ENCODE measurements around the gene RABL2B.

DNA sequence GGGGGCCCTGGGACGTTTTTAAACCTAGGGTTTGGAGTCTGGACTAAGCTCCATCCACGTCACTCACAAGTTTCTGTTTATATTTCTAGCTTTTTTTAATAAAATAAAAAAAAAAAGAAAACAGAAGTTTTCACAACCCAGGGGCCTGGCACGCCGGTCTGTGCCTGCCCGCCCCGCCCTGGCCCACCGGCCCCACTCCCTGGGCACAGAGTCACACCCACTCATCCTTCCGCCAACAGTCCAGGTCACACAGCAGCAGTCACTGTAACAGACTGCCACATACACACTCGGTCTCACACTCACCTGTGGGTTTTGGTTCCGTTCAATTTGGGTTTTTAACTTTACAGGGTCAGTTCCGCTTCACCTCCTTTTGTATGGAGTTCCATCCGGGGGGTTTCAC, 50.8 kb downstream of the RABL2B start:
- TF ChIP-seq EZH2phosphoT487 (IDR thresholded peaks at IDR 0.05; ENCODE audit: borderline replicate concordance) = no peak
- TF ChIP-seq, protein P1, sequence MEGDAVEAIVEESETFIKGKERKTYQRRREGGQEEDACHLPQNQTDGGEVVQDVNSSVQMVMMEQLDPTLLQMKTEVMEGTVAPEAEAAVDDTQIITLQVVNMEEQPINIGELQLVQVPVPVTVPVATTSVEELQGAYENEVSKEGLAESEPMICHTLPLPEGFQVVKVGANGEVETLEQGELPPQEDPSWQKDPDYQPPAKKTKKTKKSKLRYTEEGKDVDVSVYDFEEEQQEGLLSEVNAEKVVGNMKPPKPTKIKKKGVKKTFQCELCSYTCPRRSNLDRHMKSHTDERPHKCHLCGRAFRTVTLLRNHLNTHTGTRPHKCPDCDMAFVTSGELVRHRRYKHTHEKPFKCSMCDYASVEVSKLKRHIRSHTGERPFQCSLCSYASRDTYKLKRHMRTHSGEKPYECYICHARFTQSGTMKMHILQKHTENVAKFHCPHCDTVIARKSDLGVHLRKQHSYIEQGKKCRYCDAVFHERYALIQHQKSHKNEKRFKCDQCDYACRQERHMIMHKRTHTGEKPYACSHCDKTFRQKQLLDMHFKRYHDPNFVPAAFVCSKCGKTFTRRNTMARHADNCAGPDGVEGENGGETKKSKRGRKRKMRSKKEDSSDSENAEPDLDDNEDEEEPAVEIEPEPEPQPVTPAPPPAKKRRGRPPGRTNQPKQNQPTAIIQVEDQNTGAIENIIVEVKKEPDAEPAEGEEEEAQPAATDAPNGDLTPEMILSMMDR (conservative IDR thresholded peaks at IDR 0.05; ENCODE audit: low read length) = no peak

Measured in Loucy (cell line).